GM12878 (cell line): Measurements from ENCODE around the gene TRERF1. TPM values are rescaled to one million over a fixed set of nuclear protein-coding genes. Genes with fewer than 3 reads are reported as not detected.

ENCODE experiments used
- BACH1 ChIP-seq: fragments of 450-650 bp; IDR thresholded peaks from 2 replicates; pipeline ENCODE4 v1.6.1; 2017; ENCODE audit warnings: mild to moderate bottlenecking, borderline replicate concordance
- CBX3 ChIP-seq: fragments of 200-600 bp; sonication (generic); IDR thresholded peaks from 2 replicates; pipeline ENCODE4 v1.6.1; 2016; ENCODE audit warnings: low read depth, borderline replicate concordance
- CREM ChIP-seq: IDR thresholded peaks from 2 replicates; pipeline ENCODE4 v1.6.1; 2014; ENCODE audit warnings: antibody characterized with exemption, low read depth
- DPF2 ChIP-seq: fragments of 450-650 bp; IDR thresholded peaks from 2 replicates; pipeline ENCODE4 v1.6.1; 2017; ENCODE audit warnings: mild to moderate bottlenecking
- EP300 ChIP-seq, 2 experiments: fragments of 150-350 bp in 1 of 2; IDR thresholded peaks; 2 replicates each; pipeline ENCODE4 v1.6.1; 2011 to 2012; ENCODE audit warnings: low read depth in 2 of 2, low read length in 2 of 2, borderline replicate concordance in 1 of 2, improper control_type of control experiment in 1 of 2, inconsistent platforms in 1 of 2; ENCODE audit not compliant: control insufficient read depth in 1 of 2
- ESRRA ChIP-seq: IDR thresholded peaks from 2 replicates; pipeline ENCODE4 v1.6.1; 2012; ENCODE audit warnings: mild to moderate bottlenecking, low read length, improper control_type of control experiment
- HDGF ChIP-seq: fragments of 450-650 bp; IDR thresholded peaks from 2 replicates; pipeline ENCODE4 v1.6.1; 2016; ENCODE audit warnings: antibody characterized with exemption
- IKZF1 ChIP-seq: fragments of 450-650 bp; conservative IDR thresholded peaks from 2 replicates; pipeline ENCODE4 v1.6.1; 2017; ENCODE audit warnings: antibody characterized with exemption, mild to moderate bottlenecking
- JUND ChIP-seq: IDR thresholded peaks from 2 replicates; pipeline ENCODE4 v1.6.1; 2012; ENCODE audit warnings: low read depth, mild to moderate bottlenecking, low read length, improper control_type of control experiment, moderate library complexity
- KAT2A ChIP-seq: conservative IDR thresholded peaks from 2 replicates; pipeline ENCODE4 v1.6.1; 2011; ENCODE audit warnings: low read depth, low read length; ENCODE audit not compliant: control insufficient read depth
- MEF2B ChIP-seq: fragments of 450-650 bp; IDR thresholded peaks from 2 replicates; pipeline ENCODE4 v1.6.1; 2018; ENCODE audit warnings: mild to moderate bottlenecking, moderate library complexity; ENCODE audit not compliant: partially characterized antibody, poor library complexity, severe bottlenecking
- MYB ChIP-seq: fragments of 150-350 bp; IDR thresholded peaks from 2 replicates; pipeline ENCODE4 v1.6.1; 2014; ENCODE audit warnings: mild to moderate bottlenecking, low read depth, low read length, borderline replicate concordance
- NBN ChIP-seq: fragments of 450-650 bp; IDR thresholded peaks from 2 replicates; pipeline ENCODE4 v1.6.1; 2016
- RAD51 ChIP-seq: fragments of 450-650 bp; IDR thresholded peaks from 2 replicates; pipeline ENCODE4 v1.6.1; 2016; ENCODE audit warnings: moderate library complexity, mild to moderate bottlenecking, inconsistent platforms
- RBBP5 ChIP-seq: fragments of 200-600 bp; sonication (generic); conservative IDR thresholded peaks from 2 replicates; pipeline ENCODE4 v1.6.1; 2016
- RUNX3 ChIP-seq: IDR thresholded peaks from 2 replicates; pipeline ENCODE4 v1.6.1; 2012; ENCODE audit warnings: low read length, inconsistent platforms
- SIX5 ChIP-seq: IDR thresholded peaks from 2 replicates; pipeline ENCODE4 v1.6.1; 2011; ENCODE audit warnings: mild to moderate bottlenecking, low read depth, low read length, moderate library complexity; ENCODE audit not compliant: severe bottlenecking
- SMAD5 ChIP-seq: IDR thresholded peaks from 2 replicates; pipeline ENCODE4 v1.6.1; 2016; ENCODE audit warnings: antibody characterized with exemption, low read depth
- SMARCA5 ChIP-seq: fragments of 450-650 bp; IDR thresholded peaks from 2 replicates; pipeline ENCODE4 v1.6.1; 2017; ENCODE audit warnings: mild to moderate bottlenecking
- WRNIP1 ChIP-seq: IDR thresholded peaks from 2 replicates; pipeline ENCODE4 v1.6.1; 2011; ENCODE audit warnings: low read depth, low read length, improper control_type of control experiment, borderline replicate concordance
- ZNF217 ChIP-seq: fragments of 450-650 bp; IDR thresholded peaks from 2 replicates; pipeline ENCODE4 v1.6.1; 2017; ENCODE audit warnings: antibody characterized with exemption, mild to moderate bottlenecking
- ZNF24 ChIP-seq: fragments of 450-650 bp; IDR thresholded peaks from 2 replicates; pipeline ENCODE4 v1.6.1; 2017; ENCODE audit warnings: antibody characterized with exemption, mild to moderate bottlenecking
- polyA plus RNA-seq, 11 experiments: library from polyadenylated mRNA; depleted of rRNA in 4 of 11; unstranded in 6 of 11; stranded (reverse) in 5 of 11; fragments of >200 nt; fragmentation: Nextera tagmentation in 4 of 11; fragmentation: Illumina TruSeq in 1 of 11; extraction: Ambion mirVana in 4 of 11; extraction: Trizol in 1 of 11; gene quantifications; 1 replicate in 1 of 11; 2 replicates in 10 of 11; pipeline versions ENCODE4 v1.2.1 to v1.2.3, GENCODE V29; 2011 to 2016; ENCODE audit warnings: inconsistent platforms in 2 of 11, missing spikeins in 2 of 11, low read depth in 1 of 11
- total RNA-seq, 4 experiments: library from RNA; depleted of rRNA in 3 of 4; stranded (reverse); fragments of >200 nt in 3 of 4; fragmentation: Illumina TruSeq in 1 of 4; extraction: Trizol in 1 of 4; gene quantifications; 2 replicates each; pipeline versions ENCODE4 v1.2.1 to v1.2.3, GENCODE V29; 2013 to 2021
- TF ChIP-seq, protein P1 (sequence below): IDR thresholded peaks from 2 replicates; pipeline ENCODE4 v1.6.1; 2012; ENCODE audit warnings: mild to moderate bottlenecking, low read depth, low read length
- TF ChIP-seq, protein P2 (sequence below): IDR thresholded peaks from 2 replicates; pipeline ENCODE4 v1.6.1; 2011; ENCODE audit warnings: low read depth, low read length, improper control_type of control experiment, borderline replicate concordance
- TF ChIP-seq, protein P3 (sequence below): fragments of 450-650 bp; IDR thresholded peaks from 2 replicates; pipeline ENCODE4 v1.6.1; 2016; ENCODE audit warnings: mild to moderate bottlenecking

The TRERF1 gene
- total and polyA plus RNA-seq, 10 of the 15 experiments (the other 5 are each of a cell fraction or from before 2014, with no cell fraction given) = 2.2 to 19.4 (median 7.2) TPM

DNA sequence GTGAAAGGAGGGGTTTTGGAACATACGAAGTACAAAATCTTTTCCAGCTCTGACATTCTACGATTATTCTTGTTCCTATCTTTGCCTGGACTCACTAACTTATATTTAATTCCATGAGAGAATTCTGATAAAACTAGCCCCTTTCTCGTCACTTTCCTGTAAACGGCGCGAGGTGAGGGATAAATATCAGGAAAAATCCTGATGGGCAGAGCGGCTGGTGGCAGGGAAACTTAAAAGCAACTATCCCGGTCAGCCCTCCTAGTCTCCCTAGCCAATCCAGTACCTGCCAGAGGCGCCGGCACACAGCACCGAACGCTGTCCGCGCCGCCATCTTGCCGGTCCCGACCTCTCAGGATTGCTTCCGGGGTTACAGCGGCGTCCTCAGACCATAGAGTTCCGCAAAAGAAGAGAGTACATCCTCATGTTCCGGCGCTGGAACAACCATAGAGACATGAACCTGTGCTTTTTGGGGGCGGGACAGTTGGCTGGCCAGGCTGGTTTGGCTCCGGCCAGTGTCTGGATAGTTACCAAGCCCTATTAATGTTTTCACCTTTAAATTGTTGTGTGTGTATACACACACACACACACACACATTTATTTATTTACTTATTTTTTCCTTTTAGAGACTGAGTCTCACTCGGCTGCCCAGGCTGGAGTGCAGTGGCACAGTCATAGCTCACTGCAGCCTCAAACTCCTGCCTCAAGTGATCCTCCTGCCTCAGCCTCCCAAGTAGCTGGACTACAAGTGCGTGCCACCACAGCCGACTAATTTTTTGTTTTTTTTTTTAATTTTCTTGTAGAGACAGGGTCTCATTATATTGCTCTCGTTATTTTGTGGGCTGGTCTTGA lies 234.0 kb downstream of the TRERF1 start, which contains the start of gene MRPS10 (continued):
- no peak for TF ChIP-seq JUND
- peak; percentile 62 for TF ChIP-seq SIX5
- TF ChIP-seq, protein P1, sequence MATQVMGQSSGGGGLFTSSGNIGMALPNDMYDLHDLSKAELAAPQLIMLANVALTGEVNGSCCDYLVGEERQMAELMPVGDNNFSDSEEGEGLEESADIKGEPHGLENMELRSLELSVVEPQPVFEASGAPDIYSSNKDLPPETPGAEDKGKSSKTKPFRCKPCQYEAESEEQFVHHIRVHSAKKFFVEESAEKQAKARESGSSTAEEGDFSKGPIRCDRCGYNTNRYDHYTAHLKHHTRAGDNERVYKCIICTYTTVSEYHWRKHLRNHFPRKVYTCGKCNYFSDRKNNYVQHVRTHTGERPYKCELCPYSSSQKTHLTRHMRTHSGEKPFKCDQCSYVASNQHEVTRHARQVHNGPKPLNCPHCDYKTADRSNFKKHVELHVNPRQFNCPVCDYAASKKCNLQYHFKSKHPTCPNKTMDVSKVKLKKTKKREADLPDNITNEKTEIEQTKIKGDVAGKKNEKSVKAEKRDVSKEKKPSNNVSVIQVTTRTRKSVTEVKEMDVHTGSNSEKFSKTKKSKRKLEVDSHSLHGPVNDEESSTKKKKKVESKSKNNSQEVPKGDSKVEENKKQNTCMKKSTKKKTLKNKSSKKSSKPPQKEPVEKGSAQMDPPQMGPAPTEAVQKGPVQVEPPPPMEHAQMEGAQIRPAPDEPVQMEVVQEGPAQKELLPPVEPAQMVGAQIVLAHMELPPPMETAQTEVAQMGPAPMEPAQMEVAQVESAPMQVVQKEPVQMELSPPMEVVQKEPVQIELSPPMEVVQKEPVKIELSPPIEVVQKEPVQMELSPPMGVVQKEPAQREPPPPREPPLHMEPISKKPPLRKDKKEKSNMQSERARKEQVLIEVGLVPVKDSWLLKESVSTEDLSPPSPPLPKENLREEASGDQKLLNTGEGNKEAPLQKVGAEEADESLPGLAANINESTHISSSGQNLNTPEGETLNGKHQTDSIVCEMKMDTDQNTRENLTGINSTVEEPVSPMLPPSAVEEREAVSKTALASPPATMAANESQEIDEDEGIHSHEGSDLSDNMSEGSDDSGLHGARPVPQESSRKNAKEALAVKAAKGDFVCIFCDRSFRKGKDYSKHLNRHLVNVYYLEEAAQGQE = no peak
- TF ChIP-seq NBN = peak; percentile 79; the same call in 1 of the 2 replicates
- TF ChIP-seq HDGF = peak; percentile 55; the same call in 1 of the 2 replicates
- TF ChIP-seq EP300 (IDR thresholded peaks at IDR 0.05; ENCODE audit: borderline replicate concordance in 1 of 2, control insufficient read depth in 1 of 2, low read depth in 2 of 2, low read length in 2 of 2) = 0 out of 4 replicates have a peak, but pooled peaks of 1 of the 2 experiments have one; percentile 14
- 0 out of 2 replicates have a peak, but pooled peaks have one; percentile 51 for TF ChIP-seq WRNIP1
- TF ChIP-seq SMAD5 = peak; percentile 73; the same call in 1 of the 2 replicates
- peak; percentile 49; the same call in 1 of the 2 replicates for TF ChIP-seq RUNX3
- TF ChIP-seq IKZF1 = peak; percentile 87
- TF ChIP-seq BACH1 = 0 out of 2 replicates have a peak, but pooled peaks have one; percentile 26
- no peak for TF ChIP-seq MYB
- TF ChIP-seq MEF2B = peak; percentile 14
- no peak for TF ChIP-seq ZNF24
- peak; percentile 85 for TF ChIP-seq CREM
- TF ChIP-seq SMARCA5 = no peak
- TF ChIP-seq ESRRA = no peak
- no peak for TF ChIP-seq RBBP5
- TF ChIP-seq KAT2A = no peak
- no peak for TF ChIP-seq RAD51
- TF ChIP-seq ZNF217 = no peak
- no peak for TF ChIP-seq CBX3
- TF ChIP-seq, protein P2, sequence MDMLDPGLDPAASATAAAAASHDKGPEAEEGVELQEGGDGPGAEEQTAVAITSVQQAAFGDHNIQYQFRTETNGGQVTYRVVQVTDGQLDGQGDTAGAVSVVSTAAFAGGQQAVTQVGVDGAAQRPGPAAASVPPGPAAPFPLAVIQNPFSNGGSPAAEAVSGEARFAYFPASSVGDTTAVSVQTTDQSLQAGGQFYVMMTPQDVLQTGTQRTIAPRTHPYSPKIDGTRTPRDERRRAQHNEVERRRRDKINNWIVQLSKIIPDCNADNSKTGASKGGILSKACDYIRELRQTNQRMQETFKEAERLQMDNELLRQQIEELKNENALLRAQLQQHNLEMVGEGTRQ = no peak
- TF ChIP-seq DPF2 = no peak
- TF ChIP-seq, protein P3, sequence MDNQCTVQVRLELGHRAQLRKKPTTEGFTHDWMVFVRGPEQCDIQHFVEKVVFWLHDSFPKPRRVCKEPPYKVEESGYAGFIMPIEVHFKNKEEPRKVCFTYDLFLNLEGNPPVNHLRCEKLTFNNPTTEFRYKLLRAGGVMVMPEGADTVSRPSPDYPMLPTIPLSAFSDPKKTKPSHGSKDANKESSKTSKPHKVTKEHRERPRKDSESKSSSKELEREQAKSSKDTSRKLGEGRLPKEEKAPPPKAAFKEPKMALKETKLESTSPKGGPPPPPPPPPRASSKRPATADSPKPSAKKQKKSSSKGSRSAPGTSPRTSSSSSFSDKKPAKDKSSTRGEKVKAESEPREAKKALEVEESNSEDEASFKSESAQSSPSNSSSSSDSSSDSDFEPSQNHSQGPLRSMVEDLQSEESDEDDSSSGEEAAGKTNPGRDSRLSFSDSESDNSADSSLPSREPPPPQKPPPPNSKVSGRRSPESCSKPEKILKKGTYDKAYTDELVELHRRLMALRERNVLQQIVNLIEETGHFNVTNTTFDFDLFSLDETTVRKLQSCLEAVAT = peak; percentile 50; the same call in 1 of the 2 replicates
